Choroid plexus epithelial cell (primary cell): ENCODE data around the gene SEC14L1.

Experiments
- DNase-seq: peaks from one replicate; pipeline ENCODE4 v3.0.0-alpha.2; 2010; ENCODE audit warnings: low read depth
- H3K4me3 ChIP-seq: 2 replicates; pipeline ENCODE4 v1.5.1; 2011; ENCODE audit warnings: low read depth, mild to moderate bottlenecking, control low read depth, low read length, moderate library complexity
- TF ChIP-seq, protein P1 (sequence below): conservative IDR thresholded peaks from 2 replicates; pipeline ENCODE4 v1.5.1; 2011; ENCODE audit warnings: low read depth, mild to moderate bottlenecking, control low read depth, inconsistent platforms, low read length, moderate library complexity

The SEC14L1 gene

DNA sequence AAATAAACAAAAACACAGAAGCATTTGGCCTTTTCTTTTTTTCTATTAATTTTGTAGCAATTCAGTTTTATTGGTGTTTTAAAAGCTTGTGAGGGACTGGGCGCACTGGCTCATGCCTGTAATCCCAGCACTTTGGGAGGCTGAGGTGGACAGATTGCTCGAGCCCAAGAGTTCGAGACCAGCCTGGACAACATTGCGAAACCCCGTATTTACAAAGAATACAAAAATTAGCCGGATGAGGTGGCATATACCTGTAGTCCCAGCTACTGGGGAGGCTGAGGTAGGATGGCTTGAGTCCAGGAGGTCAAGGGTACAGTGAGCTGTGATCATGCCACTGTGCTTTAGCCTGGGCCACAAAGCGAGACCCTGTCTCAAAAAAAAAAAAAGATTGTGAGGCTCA lies 53.4 kb downstream of the SEC14L1 start:
- no peak for DNase-seq
- H3K4me3 ChIP-seq, result no peak overlapping the region
- TF ChIP-seq, protein P1, sequence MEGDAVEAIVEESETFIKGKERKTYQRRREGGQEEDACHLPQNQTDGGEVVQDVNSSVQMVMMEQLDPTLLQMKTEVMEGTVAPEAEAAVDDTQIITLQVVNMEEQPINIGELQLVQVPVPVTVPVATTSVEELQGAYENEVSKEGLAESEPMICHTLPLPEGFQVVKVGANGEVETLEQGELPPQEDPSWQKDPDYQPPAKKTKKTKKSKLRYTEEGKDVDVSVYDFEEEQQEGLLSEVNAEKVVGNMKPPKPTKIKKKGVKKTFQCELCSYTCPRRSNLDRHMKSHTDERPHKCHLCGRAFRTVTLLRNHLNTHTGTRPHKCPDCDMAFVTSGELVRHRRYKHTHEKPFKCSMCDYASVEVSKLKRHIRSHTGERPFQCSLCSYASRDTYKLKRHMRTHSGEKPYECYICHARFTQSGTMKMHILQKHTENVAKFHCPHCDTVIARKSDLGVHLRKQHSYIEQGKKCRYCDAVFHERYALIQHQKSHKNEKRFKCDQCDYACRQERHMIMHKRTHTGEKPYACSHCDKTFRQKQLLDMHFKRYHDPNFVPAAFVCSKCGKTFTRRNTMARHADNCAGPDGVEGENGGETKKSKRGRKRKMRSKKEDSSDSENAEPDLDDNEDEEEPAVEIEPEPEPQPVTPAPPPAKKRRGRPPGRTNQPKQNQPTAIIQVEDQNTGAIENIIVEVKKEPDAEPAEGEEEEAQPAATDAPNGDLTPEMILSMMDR, result no peak

DNA sequence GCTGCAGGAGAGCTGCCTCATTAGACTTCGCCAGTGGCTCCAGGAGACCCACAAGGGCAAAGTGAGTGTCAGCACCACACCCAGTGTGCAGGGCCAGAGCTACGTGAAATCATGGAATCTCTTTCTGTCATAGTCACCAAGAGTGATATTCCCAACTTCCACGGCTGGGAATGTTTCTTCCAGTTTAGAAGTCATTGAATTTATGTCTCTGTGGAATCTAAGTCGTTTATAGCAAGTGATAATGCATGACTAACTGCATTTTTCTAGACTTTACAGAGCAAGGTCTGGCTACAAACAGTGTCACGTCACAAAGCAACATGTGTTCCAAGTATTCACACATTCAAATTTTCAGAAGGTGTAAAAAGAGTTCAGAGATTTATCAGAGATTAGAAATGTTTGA lies 55.5 kb downstream of the SEC14L1 start:
- DNase-seq, result no peak
- no peak overlapping the region for H3K4me3 ChIP-seq
- TF ChIP-seq, protein P1, result no peak

DNA sequence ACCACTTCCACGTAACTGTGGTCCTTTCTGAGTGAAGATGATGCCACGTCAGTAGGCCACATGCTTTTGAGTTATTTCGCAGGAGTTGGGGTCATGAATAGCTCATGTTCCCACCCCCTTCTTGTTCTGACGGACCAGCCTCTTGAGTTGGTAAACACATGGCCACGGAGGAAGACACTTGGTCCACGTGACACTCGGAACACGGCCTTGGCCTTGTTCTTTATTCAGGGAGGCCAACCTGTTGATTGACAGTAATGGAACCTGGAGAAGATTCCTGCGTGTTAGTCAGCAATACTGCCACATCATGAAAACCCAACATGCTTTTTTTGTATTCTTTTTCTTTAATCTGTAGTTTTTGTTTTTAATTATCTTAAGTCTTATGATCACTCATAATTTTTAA lies 56.3 kb downstream of the SEC14L1 start:
- H3K4me3 ChIP-seq, result no peak overlapping the region
- TF ChIP-seq, protein P1, result no peak
- DNase-seq, result no peak

DNA sequence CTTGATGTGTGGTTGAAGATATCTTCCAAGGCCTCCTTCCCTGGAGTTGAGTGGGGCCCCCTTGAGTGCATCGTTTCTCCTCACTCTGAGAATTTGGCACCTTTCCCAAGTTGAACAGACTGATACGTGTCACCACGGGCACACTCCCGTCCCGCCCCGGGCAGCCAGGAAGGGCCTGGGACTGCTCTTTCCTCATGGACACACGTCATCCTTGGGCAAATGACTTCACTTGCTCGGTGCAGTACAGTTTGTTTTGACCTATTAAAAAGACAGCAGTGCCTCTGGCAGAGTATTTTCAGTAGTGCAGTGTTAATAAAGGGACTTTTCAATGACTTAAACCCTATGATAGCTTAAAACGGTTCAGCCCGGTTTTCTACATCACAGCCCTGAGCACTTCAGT lies 59.9 kb downstream of the SEC14L1 start:
- H3K4me3 ChIP-seq, result no peak overlapping the region
- DNase-seq, result no peak
- TF ChIP-seq, protein P1, result no peak

DNA sequence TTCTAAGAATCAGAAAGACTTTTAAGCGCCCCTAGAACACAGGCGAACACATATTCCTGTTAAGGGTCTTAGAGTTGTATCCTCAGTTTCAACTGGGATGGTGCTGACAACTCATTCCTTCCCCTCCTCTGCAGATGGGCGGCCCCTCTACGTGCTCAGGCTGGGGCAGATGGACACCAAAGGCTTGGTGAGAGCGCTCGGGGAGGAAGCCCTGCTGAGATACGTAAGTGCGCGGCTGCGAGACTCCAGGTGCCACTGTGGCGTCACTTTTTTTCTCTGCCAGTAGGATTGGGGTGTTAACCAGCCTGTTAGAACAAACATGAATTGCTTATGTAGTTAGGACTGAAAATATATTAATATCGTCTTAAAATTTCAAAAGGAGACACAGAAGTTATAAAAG lies 62.7 kb downstream of the SEC14L1 start:
- no peak for DNase-seq
- H3K4me3 ChIP-seq, result no peak overlapping the region
- TF ChIP-seq, protein P1, result no peak

DNA sequence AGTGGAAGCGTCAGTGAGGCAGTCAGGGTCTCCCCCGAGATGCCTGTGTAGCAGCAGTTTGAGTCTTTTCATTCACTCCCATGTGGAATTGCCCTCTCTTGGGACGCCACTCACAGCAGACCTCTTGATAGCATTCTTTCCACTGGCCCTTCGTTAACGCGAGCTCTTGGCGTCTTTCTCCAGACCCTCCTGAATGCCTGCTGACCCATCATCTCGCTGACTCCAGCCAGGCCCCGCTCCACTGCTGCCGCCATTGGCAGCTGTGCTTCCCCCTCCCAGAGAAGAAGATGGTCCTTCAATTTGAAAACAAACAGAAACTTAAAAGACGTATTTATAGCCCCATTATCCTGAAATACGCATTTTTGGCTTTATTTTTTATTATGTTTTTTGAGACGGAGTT lies 63.1 kb downstream of the SEC14L1 start:
- no peak overlapping the region for H3K4me3 ChIP-seq
- no peak for DNase-seq
- TF ChIP-seq, protein P1, result no peak

DNA sequence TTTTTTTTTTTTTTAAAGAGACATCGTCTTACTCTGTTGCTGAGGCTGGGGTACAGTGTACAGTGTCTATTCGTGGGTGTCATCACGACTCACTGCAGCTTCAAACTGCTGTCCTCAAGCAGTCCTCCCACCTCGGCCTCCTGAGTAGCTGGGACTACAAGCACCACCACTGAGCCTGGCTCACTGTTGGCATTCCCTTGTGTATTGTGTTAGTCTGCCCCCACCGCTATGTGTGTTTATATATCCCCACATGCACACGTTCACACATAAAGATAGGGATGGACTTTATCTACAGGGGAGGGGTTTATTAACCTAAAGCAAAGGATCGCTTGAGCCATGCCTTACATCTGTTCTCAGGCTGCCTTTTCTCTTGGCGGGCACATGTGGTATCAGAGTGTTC lies 63.8 kb downstream of the SEC14L1 start:
- no peak overlapping the region for H3K4me3 ChIP-seq
- TF ChIP-seq, protein P1, result no peak
- DNase-seq, result no peak
